ENCODE measurements around the gene KCNH3.

DNA sequence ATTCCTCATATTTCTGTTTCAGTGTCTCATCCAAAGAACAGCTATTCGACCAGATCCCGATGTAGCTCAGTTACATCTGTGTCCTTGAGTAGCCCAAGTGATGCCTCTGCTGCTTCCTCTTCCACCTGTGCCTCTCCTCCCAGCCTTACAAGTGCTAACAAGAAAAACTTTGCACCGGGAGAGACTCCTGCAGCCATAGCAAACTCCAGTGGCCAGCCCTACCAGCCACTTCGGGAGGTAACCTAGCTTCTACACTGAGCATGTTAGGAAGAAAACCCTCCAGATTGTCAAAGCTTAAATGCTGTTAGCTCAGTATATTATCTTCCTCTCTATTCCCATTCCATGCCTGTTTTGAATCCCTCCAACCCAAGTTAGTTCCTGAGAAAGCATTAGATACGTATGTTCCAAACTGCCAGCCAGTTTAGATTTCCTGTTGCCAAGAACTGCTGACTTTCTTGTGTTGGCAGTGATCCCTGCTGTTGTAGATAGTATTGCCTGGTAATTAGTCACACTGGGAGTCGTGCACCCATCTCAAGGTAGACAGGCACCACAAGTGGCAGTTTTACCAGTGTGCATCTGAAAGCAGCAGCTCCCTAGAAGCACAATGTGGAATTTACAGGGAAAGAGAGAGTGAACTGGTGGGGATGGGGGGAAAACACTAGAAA is 14.0 kb upstream of the KCNH3 start:
- no peak for TF ChIP-seq CTCF (IDR thresholded peaks at IDR 0.05)
- no peak for TF ChIP-seq POLR2A (IDR thresholded peaks at IDR 0.05)
